Panc1 (cell line): ENCODE results near the gene GREB1L. TPM values are rescaled to one million over a fixed set of nuclear protein-coding genes. Genes with fewer than 3 reads are reported as not detected.

ENCODE experiments used
- ATAC-seq: fragments of 200-7000 bp; cut with Tn5 transposase; 2 replicates; pipeline ENCODE4 v1.9.1; 2020; ENCODE audit warnings: mild to moderate bottlenecking, moderate library complexity
- BruUV-seq: library from RNA; stranded (reverse); fragments of 400-500 nt; replicated peaks from 2 replicates; lab custom pipeline; 2021; lab: Mats Ljungman, UMichigan
- CTCF ChIA-PET: fragments of 300-600 bp; sonication (Branson Sonifier 250); formaldehyde crosslinking; loops from one replicate; lab custom pipeline; 2022; ENCODE audit warnings: antibody characterized with exemption; lab: Charles Lee
- POLR2A ChIA-PET: fragments of 300-600 bp; sonication (Branson Sonifier 250); formaldehyde crosslinking; loops from one replicate; lab custom pipeline; 2022; ENCODE audit warnings: antibody characterized with exemption; lab: Charles Lee
- DNase-seq: peaks from one replicate; pipeline ENCODE4 v3.0.0-alpha.2; 2010; ENCODE audit warnings: low read depth, low spot score
- H3K27ac ChIP-seq: 2 replicates; pipeline ENCODE4 v1.5.1; 2011; ENCODE audit warnings: mild to moderate bottlenecking, low read length, inconsistent platforms
- H3K27me3 ChIP-seq: fragments of 200-500 bp; sonication (Bioruptor generic); 2 replicates; pipeline ENCODE4 v1.6.0; 2014; ENCODE audit warnings: low read length, inconsistent platforms; ENCODE audit not compliant: control insufficient read depth, insufficient read depth
- H3K36me3 ChIP-seq: fragments of 200-500 bp; sonication (Bioruptor generic); 2 replicates; pipeline ENCODE4 v1.5.1; 2014; ENCODE audit warnings: inconsistent platforms, mild to moderate bottlenecking, low read length, moderate library complexity; ENCODE audit not compliant: control insufficient read depth, insufficient read depth
- H3K4me1 ChIP-seq: 2 replicates; pipeline ENCODE4 v1.5.1; 2011; ENCODE audit warnings: inconsistent platforms, mild to moderate bottlenecking, low read length, moderate library complexity; ENCODE audit not compliant: control insufficient read depth, insufficient read depth
- H3K4me3 ChIP-seq, 2 experiments: 2 replicates each; pipeline ENCODE4 v1.5.1; 2011 to 2012; ENCODE audit warnings: low read depth in 2 of 2, low read length in 2 of 2, mild to moderate bottlenecking in 2 of 2, inconsistent platforms in 1 of 2, moderate library complexity in 1 of 2
- H3K9me3 ChIP-seq: fragments of 200-500 bp; sonication (Bioruptor generic); 2 replicates; pipeline ENCODE4 v1.5.1; 2014; ENCODE audit warnings: low read depth, mild to moderate bottlenecking, inconsistent platforms, low read length, moderate library complexity; ENCODE audit not compliant: control insufficient read depth, insufficient read depth
- POLR2AphosphoS5 ChIP-seq: IDR thresholded peaks from 2 replicates; pipeline ENCODE4 v1.6.1; 2012; ENCODE audit warnings: mild to moderate bottlenecking, low read depth, low read length, moderate library complexity
- REST ChIP-seq, 2 experiments: IDR thresholded peaks; 2 replicates each; pipeline ENCODE4 v1.6.1; 2011 to 2012; ENCODE audit warnings: low read depth in 2 of 2, control low read depth in 1 of 2, low read length in 1 of 2, mild to moderate bottlenecking in 1 of 2, moderate library complexity in 1 of 2; ENCODE audit not compliant: insufficient read depth in 1 of 2
- SIN3A ChIP-seq: IDR thresholded peaks from 2 replicates; pipeline ENCODE4 v1.6.1; 2012; ENCODE audit warnings: low read depth, mild to moderate bottlenecking, low read length, moderate library complexity, borderline replicate concordance; ENCODE audit not compliant: insufficient read depth
- TCF7L2 ChIP-seq: IDR thresholded peaks from 2 replicates; pipeline ENCODE4 v1.6.1; 2011; ENCODE audit warnings: mild to moderate bottlenecking, low read depth, low read length, inconsistent platforms
- in situ Hi-C: cut with HindIII; loops from 2 replicates; pipeline ENCODE4 v1.10.0; 2016; ENCODE audit warnings: low sequenced_read_pairs, low pct_unique_long_range_greater_than_20kb
- intact Hi-C: fragments of 100-400 bp; cut with micrococcal nuclease; formaldehyde crosslinking; loops from one replicate; pipeline ENCODE4 v1.10.0; 2022; ENCODE audit not compliant: unreplicated experiment
- total RNA-seq: library from RNA; stranded (reverse); gene quantifications from one replicate; pipeline ENCODE4 v1.2.1, GENCODE V29; 2021; ENCODE audit not compliant: unreplicated experiment
- TF ChIP-seq, protein P1 (sequence below): fragments of 450-650 bp; IDR thresholded peaks from 2 replicates; pipeline ENCODE4 v1.5.1; 2017; ENCODE audit warnings: mild to moderate bottlenecking

GREB1L gene
- total RNA-seq, 1 experiment from 2014 or later = 11.0 TPM

GRCh38 chr18:21479721-21480120 lies 237.7 kb downstream of the GREB1L start:
- in situ Hi-C loops (no loop called here), intact Hi-C loops (no loop called here)
- H3K36me3 ChIP-seq = no peaks in the 10 kb centered on the region
- ATAC-seq = no peak
- no TSS peak for BruUV-seq
- no peaks in the 10 kb centered on the region for H3K27me3 ChIP-seq
- H3K27ac ChIP-seq = no peak overlapping the region
- no peaks in the 10 kb centered on the region for H3K9me3 ChIP-seq
- TF ChIP-seq REST (IDR thresholded peaks at IDR 0.05; ENCODE audit: insufficient read depth in 1 of 2, low read depth in 2 of 2, low read length in 1 of 2) = no peak
- no peak for TF ChIP-seq SIN3A
- TF ChIP-seq, protein P1, sequence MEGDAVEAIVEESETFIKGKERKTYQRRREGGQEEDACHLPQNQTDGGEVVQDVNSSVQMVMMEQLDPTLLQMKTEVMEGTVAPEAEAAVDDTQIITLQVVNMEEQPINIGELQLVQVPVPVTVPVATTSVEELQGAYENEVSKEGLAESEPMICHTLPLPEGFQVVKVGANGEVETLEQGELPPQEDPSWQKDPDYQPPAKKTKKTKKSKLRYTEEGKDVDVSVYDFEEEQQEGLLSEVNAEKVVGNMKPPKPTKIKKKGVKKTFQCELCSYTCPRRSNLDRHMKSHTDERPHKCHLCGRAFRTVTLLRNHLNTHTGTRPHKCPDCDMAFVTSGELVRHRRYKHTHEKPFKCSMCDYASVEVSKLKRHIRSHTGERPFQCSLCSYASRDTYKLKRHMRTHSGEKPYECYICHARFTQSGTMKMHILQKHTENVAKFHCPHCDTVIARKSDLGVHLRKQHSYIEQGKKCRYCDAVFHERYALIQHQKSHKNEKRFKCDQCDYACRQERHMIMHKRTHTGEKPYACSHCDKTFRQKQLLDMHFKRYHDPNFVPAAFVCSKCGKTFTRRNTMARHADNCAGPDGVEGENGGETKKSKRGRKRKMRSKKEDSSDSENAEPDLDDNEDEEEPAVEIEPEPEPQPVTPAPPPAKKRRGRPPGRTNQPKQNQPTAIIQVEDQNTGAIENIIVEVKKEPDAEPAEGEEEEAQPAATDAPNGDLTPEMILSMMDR = no peak
- TF ChIP-seq TCF7L2 = no peak
- no peak for TF ChIP-seq POLR2AphosphoS5
- DNase-seq = no peak
- H3K4me1 ChIP-seq = no peaks in the 10 kb centered on the region
- no peak overlapping the region for H3K4me3 ChIP-seq
- ChIA-PET POLR2A (no interaction called here), CTCF (no interaction called here)

GRCh38 chr18:21481739-21482138 lies 239.7 kb downstream of the GREB1L start:
- no TSS peak for BruUV-seq
- TF ChIP-seq TCF7L2 = no peak
- no peak for TF ChIP-seq REST (IDR thresholded peaks at IDR 0.05; ENCODE audit: insufficient read depth in 1 of 2, low read depth in 2 of 2, low read length in 1 of 2)
- TF ChIP-seq, protein P1 = no peak
- no peak for TF ChIP-seq POLR2AphosphoS5
- TF ChIP-seq SIN3A = no peak
- no peaks in the 10 kb centered on the region for H3K27me3 ChIP-seq
- H3K4me1 ChIP-seq = no peaks in the 10 kb centered on the region
- ChIA-PET CTCF (no interaction called here), POLR2A (no interaction called here)
- no peak overlapping the region for H3K27ac ChIP-seq
- in situ Hi-C loops = no loop called here
- DNase-seq = no peak
- no peaks in the 10 kb centered on the region for H3K9me3 ChIP-seq
- H3K36me3 ChIP-seq = no peaks in the 10 kb centered on the region
- no peak overlapping the region for H3K4me3 ChIP-seq
- intact Hi-C loops = no loop called here
- no peak for ATAC-seq
